HG03457 (cell line): ENCODE results near the gene GNB1L.

Experiments used
- ATAC-seq: cut with Tn5 transposase; IDR thresholded peaks from one replicate; pipeline ENCODE4 v1.9.1; 2021; ENCODE audit warnings: moderate number of reproducible peaks; ENCODE audit not compliant: unreplicated experiment

Gene GNB1L

GRCh38 chr22:19854778-19855503 is at the start of gene GNB1L, which contains the start of gene RTL10:
GNB1L (minus strand) TSS chr22:19854874; CDS start chr22:19821355, 33,519 bp downstream.
RTL10 (minus strand) TSS chr22:19854874; CDS start chr22:19852261, 2,613 bp downstream.
- peak; percentile 77 for ATAC-seq

GRCh38 chr22:19904174-19904856 is 49.6 kb upstream of the GNB1L start:
- ATAC-seq, result no peak

- no peak for ATAC-seq
Measured at GRCh38 chr22:19903513-19903912, 48.8 kb upstream of the GNB1L start.

GRCh38 chr22:19903031-19903430 is 48.4 kb upstream of the GNB1L start:
- no peak for ATAC-seq

- no peak for ATAC-seq
Measured at GRCh38 chr22:19902245-19902715, 47.6 kb upstream of the GNB1L start.

- ATAC-seq, result no peak
Measured at GRCh38 chr22:19901577-19902244, 47.0 kb upstream of the GNB1L start.

- no peak for ATAC-seq
Measured at GRCh38 chr22:19900707-19901436, 46.2 kb upstream of the GNB1L start.

- no peak for ATAC-seq
Measured at GRCh38 chr22:19898831-19899567, 44.3 kb upstream of the GNB1L start.

- ATAC-seq, result no peak
Measured at GRCh38 chr22:19898145-19898544, 43.5 kb upstream of the GNB1L start.

- ATAC-seq, result no peak
Measured at GRCh38 chr22:19897726-19898125, 43.1 kb upstream of the GNB1L start.

GRCh38 chr22:19896665-19897355 is 42.1 kb upstream of the GNB1L start:
- no peak for ATAC-seq

GRCh38 chr22:19895160-19895849 is 40.6 kb upstream of the GNB1L start:
- no peak for ATAC-seq

GRCh38 chr22:19893363-19893762 is 38.7 kb upstream of the GNB1L start:
- ATAC-seq, result no peak

- no peak for ATAC-seq
Measured at GRCh38 chr22:19892925-19893324, 38.3 kb upstream of the GNB1L start.

- no peak for ATAC-seq
Measured at GRCh38 chr22:19892257-19892879, 37.7 kb upstream of the GNB1L start.

- no peak for ATAC-seq
Measured at GRCh38 chr22:19891317-19892256, 36.9 kb upstream of the GNB1L start.

GRCh38 chr22:19890502-19891316 is 36.0 kb upstream of the GNB1L start:
- ATAC-seq, result no peak
